ENCODE results near the gene CACNB2.
"Not testable (repeated sequence)": the region's sequence is repeated elsewhere in the genome, so short reads cannot be mapped to it uniquely, and the experiment has no call there.

Gene CACNB2

GRCh38 chr10:18409599-18410397 is 269.6 kb downstream of the CACNB2 start:
- no peak for DNase-seq

GRCh38 chr10:18414061-18414460 is 273.8 kb downstream of the CACNB2 start:
- no peak for DNase-seq

GRCh38 chr10:18417950-18418527 is 277.8 kb downstream of the CACNB2 start:
- DNase-seq: no peak

- no peak for DNase-seq
These were observed 278.5 kb downstream of the CACNB2 start for GRCh38 chr10:18418541-18419215.

- no peak for DNase-seq
These were observed 279.7 kb downstream of the CACNB2 start for GRCh38 chr10:18419945-18420344.

- DNase-seq: no peak
These were observed 281.6 kb downstream of the CACNB2 start for GRCh38 chr10:18421726-18422293.

GRCh38 chr10:18423058-18423637 is 282.9 kb downstream of the CACNB2 start:
- DNase-seq: no peak

- no peak for DNase-seq
These were observed 284.0 kb downstream of the CACNB2 start for GRCh38 chr10:18424200-18424599.

- DNase-seq: no peak
These were observed 289.1 kb downstream of the CACNB2 start for GRCh38 chr10:18429335-18429734.

- DNase-seq: no peak
These were observed 296.7 kb downstream of the CACNB2 start for GRCh38 chr10:18436902-18437301.

- DNase-seq: no peak
These were observed 297.3 kb downstream of the CACNB2 start for GRCh38 chr10:18437486-18437885.

- no peak for DNase-seq
These were observed 298.3 kb downstream of the CACNB2 start for GRCh38 chr10:18438361-18439126.

GRCh38 chr10:18439601-18440000 is 299.4 kb downstream of the CACNB2 start:
- no peak for DNase-seq

- DNase-seq: not testable (repeated sequence)
These were observed 305.4 kb downstream of the CACNB2 start for GRCh38 chr10:18445635-18446034.

GRCh38 chr10:18446205-18446604 is 306.0 kb downstream of the CACNB2 start:
- no peak for DNase-seq

- no peak for DNase-seq
These were observed 309.4 kb downstream of the CACNB2 start for GRCh38 chr10:18449611-18450026.

GRCh38 chr10:18450298-18450697 is 310.1 kb downstream of the CACNB2 start:
- no peak for DNase-seq

- DNase-seq: no peak
These were observed 315.1 kb downstream of the CACNB2 start for GRCh38 chr10:18455086-18455884.

- DNase-seq: no peak
These were observed 316.8 kb downstream of the CACNB2 start for GRCh38 chr10:18456984-18457383.

GRCh38 chr10:18460032-18460431 is 319.8 kb downstream of the CACNB2 start:
- DNase-seq: no peak

GRCh38 chr10:18463673-18464211 is 323.5 kb downstream of the CACNB2 start:
- no peak for DNase-seq

Measured in T-helper 9 cell (primary cell).